GM19025 (cell line): Measurements from ENCODE around the gene VAV2.

ENCODE experiments used
- ATAC-seq: cut with Tn5 transposase; IDR thresholded peaks from one replicate; pipeline ENCODE4 v1.9.1; 2021; ENCODE audit warnings: mild to moderate bottlenecking, low read depth, moderate library complexity; ENCODE audit not compliant: unreplicated experiment

The VAV2 gene

GRCh38 chr9:133779516-133780403 is 212.4 kb downstream of the VAV2 start:
- ATAC-seq = no peak

DNA sequence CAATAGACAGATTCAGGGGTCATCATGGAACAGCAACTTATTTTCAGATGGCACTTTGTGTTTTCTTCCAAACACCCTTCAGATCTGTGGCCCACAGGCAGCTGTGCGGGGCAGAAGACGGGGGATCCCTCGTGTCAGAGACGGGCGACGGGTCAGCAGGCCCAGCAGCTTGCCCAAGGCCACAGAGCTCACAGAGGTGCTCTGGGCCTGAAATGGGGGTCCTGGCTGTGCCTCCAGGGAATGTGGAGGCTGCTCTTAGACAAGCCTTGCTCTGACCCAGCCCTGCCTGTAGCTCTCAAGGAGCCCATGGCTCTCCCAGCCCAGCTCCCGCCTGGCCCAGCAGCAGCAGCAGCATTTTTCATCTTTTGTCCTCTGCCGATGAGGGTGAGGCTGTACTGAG is 213.0 kb downstream of the VAV2 start:
- no peak for ATAC-seq

- ATAC-seq = no peak
Measured at GRCh38 chr9:133778336-133779013, 213.6 kb downstream of the VAV2 start.

DNA sequence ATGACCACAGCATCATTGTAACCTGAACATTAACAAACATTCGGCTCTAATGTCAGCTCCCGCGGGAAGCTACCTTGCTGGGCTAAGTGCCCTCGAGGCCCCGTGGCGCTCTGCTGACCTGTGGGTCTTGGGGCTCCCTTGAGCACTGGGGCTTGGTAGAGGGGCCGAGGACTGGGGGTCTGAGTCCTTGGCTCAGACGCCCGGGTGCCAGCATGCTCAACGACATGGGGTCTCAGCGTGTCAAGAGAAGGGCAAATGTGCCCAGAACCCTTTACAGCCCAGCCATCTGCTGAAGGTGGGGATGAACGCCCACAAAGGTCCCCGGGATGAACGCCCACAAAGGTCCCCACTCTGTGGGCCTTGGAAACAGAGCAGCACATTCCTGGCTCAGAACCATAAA is 214.3 kb downstream of the VAV2 start:
- no peak for ATAC-seq

DNA sequence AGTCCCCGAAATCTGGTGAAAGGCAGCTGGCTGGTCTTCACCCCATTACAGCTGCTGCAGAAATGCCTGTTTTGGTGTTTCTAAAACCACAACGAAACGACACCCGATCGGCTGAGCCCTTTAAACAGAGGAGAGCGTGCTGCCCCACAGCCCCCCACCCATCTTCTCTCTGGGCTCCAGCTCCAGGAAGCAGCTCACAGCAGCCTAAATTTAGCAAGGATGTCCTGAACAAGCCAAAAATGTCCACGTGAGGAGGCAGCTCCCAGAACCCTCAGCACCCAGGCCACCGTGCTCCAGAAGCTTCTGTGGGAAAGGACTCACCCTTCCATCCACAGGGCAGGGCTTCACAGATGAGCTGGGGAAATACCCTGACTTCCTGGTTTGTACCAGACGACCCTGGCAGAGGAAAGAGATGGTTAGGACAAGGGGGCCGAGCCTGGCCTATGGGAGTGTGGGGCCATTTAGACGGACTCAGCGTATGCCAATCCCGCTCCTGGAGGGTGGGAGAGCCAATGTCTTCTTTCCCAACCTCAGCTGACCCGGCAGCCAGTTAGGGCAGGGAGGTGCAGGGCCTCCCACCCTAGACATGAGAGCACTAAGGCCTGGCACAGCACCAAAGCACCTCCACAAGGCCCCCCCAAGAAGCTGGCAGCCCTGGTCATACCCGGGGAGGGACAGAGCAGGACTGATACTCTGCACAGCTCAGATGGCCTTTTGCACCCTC is 214.9 kb downstream of the VAV2 start:
- no peak for ATAC-seq

GRCh38 chr9:133775951-133776905 is 215.9 kb downstream of the VAV2 start:
- no peak for ATAC-seq

DNA sequence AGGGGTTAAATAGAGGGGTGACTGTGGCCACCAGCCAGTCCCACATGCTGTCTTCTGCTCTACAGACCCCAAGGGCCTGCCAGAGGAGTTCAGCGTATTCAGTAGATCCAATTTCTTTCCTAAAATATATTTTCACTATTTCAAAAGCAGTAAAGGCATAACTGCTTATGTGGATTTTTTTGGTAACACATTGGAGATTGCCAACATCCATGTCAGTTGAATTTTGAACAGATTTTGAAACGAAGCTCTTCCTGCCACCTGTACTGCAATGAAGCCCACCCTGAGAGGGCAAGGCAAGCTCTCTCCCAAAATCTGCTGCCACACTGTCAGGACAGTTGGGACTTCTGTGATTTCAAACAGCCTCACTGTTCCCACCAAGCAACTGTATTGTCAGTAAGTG is 216.8 kb downstream of the VAV2 start:
- no peak for ATAC-seq

DNA sequence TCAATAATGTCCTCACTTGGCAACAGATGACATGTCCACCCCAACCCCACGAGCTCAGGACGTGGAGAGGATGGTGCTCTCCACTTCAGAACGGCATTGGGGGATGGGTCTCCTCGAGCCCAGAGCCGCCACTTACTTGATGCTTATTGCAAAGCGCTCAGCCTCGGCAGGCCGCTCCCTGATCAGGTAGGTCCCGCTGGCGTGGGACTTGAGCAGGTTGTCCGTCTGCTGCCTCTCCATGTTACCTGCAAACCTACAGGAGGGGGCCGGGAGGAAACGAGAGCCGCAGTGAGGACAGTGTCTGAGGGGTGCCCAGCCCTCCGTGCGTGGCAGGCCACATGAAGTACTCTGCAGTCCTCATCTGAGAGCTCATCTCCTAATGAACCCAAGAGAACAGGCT is 217.3 kb downstream of the VAV2 start:
- no peak for ATAC-seq

DNA sequence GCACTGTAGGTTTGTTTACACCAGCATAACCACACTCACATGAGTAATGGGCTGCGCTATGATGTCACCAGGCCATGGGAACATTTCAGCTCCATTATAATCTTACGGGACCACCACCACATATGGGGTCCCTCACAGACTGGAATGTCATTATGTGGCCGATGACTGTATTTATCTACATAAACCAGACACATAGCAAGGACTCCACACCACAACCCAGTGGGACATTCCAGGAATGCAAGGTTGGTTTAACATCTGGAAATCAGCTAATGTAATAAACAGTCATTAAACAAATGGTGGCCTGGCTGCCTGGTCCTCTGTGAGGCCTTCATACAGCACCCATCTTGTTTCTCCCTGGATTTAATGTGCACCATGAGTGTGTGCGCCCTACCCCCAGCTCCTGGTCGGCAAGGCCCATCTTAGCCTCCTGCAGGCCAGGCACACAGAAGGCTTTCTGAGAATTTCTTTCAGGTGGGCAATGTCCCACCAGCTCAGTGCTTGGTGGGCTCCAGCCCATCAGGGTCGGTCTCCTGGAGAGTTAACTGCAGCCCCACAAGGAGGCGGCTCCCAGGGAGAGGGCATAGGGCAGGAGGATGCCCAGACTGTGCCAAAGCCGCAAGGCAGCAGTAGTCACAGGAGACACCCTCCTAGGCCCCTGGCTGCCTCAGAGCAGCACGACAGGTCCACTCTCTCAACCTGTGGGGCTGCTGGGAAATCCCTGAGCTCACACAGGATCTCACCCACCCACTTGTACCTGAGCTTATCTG is 218.1 kb downstream of the VAV2 start:
- ATAC-seq = no peak

- no peak for ATAC-seq
Measured at GRCh38 chr9:133772581-133772980, 219.5 kb downstream of the VAV2 start.

DNA sequence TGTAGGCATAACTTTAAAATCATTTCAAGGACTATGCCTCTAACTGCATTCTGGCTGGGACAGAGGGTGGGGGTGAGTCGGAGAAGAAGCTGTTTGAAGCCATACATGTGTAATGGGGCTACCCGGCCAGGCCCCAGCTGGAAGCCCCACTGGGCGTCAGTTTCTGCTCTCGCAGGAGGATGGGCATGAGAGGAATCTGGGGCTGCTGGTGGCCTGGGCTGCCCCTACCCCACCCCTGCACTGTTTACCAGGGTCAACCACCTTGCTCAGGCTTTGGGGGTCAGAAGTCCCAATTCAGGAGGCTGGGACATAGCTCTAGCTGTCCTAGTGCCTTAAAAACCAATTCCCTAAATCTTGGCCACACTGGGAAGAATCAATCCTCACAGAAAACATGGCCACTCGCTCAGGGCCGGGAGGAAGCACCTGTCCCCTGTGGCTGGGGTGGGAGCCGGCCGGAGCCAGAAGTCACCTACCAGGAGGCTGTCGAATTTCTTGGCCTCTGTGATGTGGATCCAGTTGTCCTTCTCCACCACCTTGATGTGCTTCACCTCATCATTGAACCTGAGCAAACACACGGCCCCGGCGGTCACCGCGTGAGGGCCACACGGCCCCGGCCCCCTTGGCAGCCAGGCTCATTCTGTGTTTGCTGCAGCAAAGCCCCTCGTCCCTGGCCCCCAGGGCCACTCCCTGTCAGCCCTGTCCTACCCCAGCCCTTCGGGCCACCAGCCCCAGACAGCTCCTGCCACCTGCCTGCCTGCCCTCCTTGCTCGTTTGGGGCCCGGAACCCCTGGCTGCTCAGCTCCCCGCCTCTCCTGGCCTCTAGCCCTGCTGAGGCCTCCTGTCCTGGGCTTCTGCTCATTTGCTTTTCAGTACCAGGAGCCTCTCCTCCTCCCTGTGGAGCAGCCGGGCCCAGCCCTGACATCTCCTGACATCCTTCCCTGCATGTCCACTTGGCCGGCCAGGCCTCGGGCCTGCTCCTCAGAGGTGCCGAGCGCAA is 220.3 kb downstream of the VAV2 start:
- ATAC-seq = no peak

GRCh38 chr9:133770076-133770777 is 221.9 kb downstream of the VAV2 start:
- ATAC-seq = no peak

DNA sequence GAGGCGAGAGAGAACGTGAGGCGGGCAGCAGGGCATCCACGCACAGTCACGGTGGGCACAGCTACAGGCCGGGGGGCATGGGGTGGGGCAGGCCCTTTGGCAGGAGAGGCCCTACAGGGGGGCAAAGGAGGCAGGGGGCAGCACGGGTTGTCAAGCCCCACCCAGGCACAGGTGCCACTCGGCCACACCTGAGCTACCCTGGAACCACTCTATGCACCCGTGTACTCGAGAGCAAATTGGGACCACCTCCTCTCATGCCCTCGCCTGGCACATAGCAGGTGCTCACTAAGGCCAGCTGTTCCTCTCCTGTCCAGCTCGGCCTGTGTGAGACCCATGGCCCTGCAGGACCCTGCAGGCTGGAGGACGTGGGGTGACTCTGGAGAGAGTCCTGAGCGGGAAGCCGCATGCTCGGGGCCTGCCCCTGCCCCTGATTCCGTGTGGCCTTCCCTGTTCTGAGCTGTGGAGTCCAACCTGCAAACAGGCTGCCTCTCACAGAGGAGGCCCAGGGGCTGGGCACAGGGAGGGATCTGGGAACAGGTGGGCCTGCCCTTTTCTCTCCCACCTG is 222.5 kb downstream of the VAV2 start:
- ATAC-seq = no peak

GRCh38 chr9:133768859-133769510 is 223.1 kb downstream of the VAV2 start:
- no peak for ATAC-seq

GRCh38 chr9:133768371-133768858 is 223.7 kb downstream of the VAV2 start:
- no peak for ATAC-seq

DNA sequence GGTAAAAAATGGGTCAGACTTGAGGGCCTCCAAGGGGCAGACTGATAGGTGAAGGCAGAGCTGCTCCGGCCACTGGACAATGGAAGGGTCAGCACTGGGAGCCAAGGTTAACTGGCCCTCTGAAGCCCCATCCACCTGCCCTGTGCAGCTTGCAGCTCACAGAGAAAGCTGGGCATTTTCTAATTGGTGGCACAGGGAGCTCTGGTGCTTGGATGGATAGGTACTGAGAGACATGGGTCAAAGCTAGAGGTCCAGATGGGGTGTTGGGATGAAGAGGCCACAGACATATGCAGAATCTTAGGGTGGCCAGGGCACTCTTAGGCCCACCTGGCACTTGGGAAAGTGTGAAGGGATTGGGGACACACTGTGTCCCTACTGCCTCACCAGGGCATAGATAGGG is 224.5 kb downstream of the VAV2 start:
- ATAC-seq = no peak

GRCh38 chr9:133767008-133767407 is 225.1 kb downstream of the VAV2 start:
- ATAC-seq = no peak
